SU-DHL-6 (cell line): ENCODE measurements around the gene IFFO2.

Source experiments
- CTCF ChIP-seq: fragments of 200-600 bp; sonication (generic); IDR thresholded peaks from one replicate; pipeline ENCODE4 v1.5.1; 2017; ENCODE audit warnings: antibody characterized with exemption, mild to moderate bottlenecking, low read length, moderate library complexity; ENCODE audit not compliant: insufficient read depth, poor library complexity, severe bottlenecking
- EZH2phosphoT487 ChIP-seq: fragments of 200-600 bp; sonication (generic), shearing (Covaris generic); conservative IDR thresholded peaks from 2 replicates; pipeline ENCODE4 v1.6.1; 2018; ENCODE audit warnings: mild to moderate bottlenecking, antibody characterized with exemption, low read length, moderate library complexity, mixed read lengths

GRCh38 chr1:18899363-18900049 lies 57.0 kb downstream of the IFFO2 start:
- TF ChIP-seq CTCF (no peak), EZH2phosphoT487 (no peak)
